Measurements from ENCODE around the gene SLC25A3. TPM values are rescaled to one million over a fixed set of nuclear protein-coding genes. Genes with fewer than 3 reads are reported as not detected.

The SLC25A3 gene
- polyA plus RNA-seq, 1 of the 3 experiments (the other 2 are of a cell fraction), result 470 TPM

DNA sequence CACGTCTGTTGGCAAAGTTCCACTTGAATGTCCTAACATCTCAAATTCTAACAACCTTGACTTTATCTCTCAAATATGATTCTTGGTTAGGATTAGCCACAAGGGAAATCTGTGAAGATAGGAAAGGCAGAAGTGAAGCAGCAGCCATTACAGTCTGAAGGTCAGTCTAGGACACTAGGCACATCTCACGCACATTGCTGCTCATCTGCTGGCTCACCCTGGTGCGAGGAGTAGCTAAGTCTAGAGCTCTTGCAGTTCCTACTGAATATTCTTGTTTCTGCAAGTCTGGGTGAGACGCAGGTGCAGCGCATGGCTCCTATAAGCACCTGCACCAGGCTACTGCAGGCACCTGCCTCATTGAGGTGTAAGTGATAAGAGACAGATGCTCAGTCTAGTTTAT, 6.4 kb upstream of the SLC25A3 start:
- Histone ChIP-seq H3F3A (replicated peaks; ENCODE audit: insufficient read depth) (peaks cover 2% of the 10 kb centered on the region), H3K27ac (ENCODE audit: low read depth in 2 of 2, low read length in 1 of 2) (no peak overlapping the region), H4K20me1 (ENCODE audit: insufficient read depth) (no peaks in the 10 kb centered on the region), H3K4me1 (ENCODE audit: control insufficient read depth in 1 of 2, insufficient read depth in 2 of 2, low read depth in 1 of 2, low read length in 1 of 2) (0 out of 4 replicates have a peak, but pooled peaks cover 0 to 1% of the 10 kb centered on the region in 2 experiments), H3K9ac (no peak overlapping the region), H3K9me2 (no peaks in the 10 kb centered on the region), H3K36me3 (replicated peaks in 1 of 2; ENCODE audit: control insufficient read depth in 1 of 2, insufficient read depth in 2 of 2, low read length in 1 of 2) (no peaks in the 10 kb centered on the region), H3K79me2 (ENCODE audit: insufficient read depth) (no peaks in the 10 kb centered on the region), H3K4me3 (ENCODE audit: low read depth in 2 of 2, low read length in 1 of 2) (no peak overlapping the region), H2AFZ (ENCODE audit: low read depth) (no peak overlapping the region), H3K27me3 (ENCODE audit: insufficient read depth) (no peaks in the 10 kb centered on the region), H3K4me2 (no peak overlapping the region), H3K9me3 (no peaks in the 10 kb centered on the region)
- POLR2A ChIA-PET, result no interaction called here
- no peak for DNase-seq
- TF ChIP-seq MEF2A (IDR thresholded peaks at IDR 0.05; ENCODE audit: borderline replicate concordance, low read depth), result no peak
- no peak for TF ChIP-seq GATA2 (CRISPR knock-in tag; IDR thresholded peaks at IDR 0.05)
- CTCF ChIA-PET, result interaction anchor here (3.2 kb wide), 1 partner anchor 20 kb away, joined by 13 read pairs; no protein-coding TSS in a partner anchor
- WGBS (ENCODE audit: low lambda C conversion rate), result 99% methylated on average over 4 of the region's 5 CpGs

DNA sequence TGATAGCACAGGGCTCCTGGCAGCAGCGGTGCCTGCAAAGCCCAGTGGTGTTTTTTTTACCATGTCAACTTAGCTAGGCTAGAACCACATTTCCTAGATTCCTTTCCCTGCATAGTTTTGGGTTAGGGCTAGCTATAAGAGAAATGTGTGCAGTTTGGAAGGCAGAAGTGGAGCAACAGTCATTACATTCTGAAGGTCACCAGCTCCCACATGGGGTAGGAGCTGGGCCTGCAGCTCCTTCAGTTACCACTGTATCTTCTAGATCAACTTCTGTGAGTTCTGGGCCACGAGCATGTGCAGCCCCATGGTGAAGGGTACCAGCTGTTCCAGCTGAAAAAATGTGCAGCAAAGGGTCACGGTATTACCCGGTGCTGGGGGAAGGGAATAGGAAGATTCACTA, 2.3 kb upstream of the SLC25A3 start:
- no peak overlapping the region for H2AFZ ChIP-seq (ENCODE audit: low read depth)
- H3K27me3 ChIP-seq (ENCODE audit: insufficient read depth), result no peaks in the 10 kb centered on the region
- H3K9me3 ChIP-seq, result no peaks in the 10 kb centered on the region
- no peaks in the 10 kb centered on the region for H3K9me2 ChIP-seq
- TF ChIP-seq MXI1 (IDR thresholded peaks at IDR 0.05; ENCODE audit: low read depth, low read length) (no peak), FOXM1 (IDR thresholded peaks at IDR 0.05; ENCODE audit: low read depth) (no peak), EP300 (IDR thresholded peaks at IDR 0.05; ENCODE audit: borderline replicate concordance in 1 of 2, low read depth in 1 of 2, low read length in 1 of 2) (no peak), CHD2 (IDR thresholded peaks at IDR 0.05; ENCODE audit: low read length, partially characterized antibody) (no peak), TAF1 (IDR thresholded peaks at IDR 0.05; ENCODE audit: borderline replicate concordance, low read depth, low read length) (no peak), FOSL2 (IDR thresholded peaks at IDR 0.05; ENCODE audit: borderline replicate concordance, low read depth) (no peak), GATA2 (CRISPR knock-in tag; IDR thresholded peaks at IDR 0.05) (no peak), RFX5 (IDR thresholded peaks at IDR 0.05; ENCODE audit: low read length) (no peak), NFIC (IDR thresholded peaks at IDR 0.05; ENCODE audit: borderline replicate concordance) (no peak), TEAD4 (IDR thresholded peaks at IDR 0.05; ENCODE audit: borderline replicate concordance, insufficient read depth) (no peak)
- TF ChIP-seq, protein P1, sequence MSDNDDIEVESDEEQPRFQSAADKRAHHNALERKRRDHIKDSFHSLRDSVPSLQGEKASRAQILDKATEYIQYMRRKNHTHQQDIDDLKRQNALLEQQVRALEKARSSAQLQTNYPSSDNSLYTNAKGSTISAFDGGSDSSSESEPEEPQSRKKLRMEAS (IDR thresholded peaks at IDR 0.05; ENCODE audit: low read depth), result no peak
- TF ChIP-seq, protein P2, sequence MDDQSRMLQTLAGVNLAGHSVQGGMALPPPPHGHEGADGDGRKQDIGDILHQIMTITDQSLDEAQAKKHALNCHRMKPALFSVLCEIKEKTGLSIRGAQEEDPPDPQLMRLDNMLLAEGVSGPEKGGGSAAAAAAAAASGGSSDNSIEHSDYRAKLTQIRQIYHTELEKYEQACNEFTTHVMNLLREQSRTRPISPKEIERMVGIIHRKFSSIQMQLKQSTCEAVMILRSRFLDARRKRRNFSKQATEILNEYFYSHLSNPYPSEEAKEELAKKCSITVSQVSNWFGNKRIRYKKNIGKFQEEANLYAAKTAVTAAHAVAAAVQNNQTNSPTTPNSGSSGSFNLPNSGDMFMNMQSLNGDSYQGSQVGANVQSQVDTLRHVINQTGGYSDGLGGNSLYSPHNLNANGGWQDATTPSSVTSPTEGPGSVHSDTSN (IDR thresholded peaks at IDR 0.05), result no peak
- H3K4me3 ChIP-seq (ENCODE audit: low read depth in 2 of 2, low read length in 1 of 2), result no peak overlapping the region
- ChIA-PET POLR2A (no interaction called here), CTCF (interaction anchor here (1.0 to 1.6 kb wide), 3 partner anchors 20 to 63 kb away, joined by 3 to 8 read pairs (median 7); no protein-coding TSS in a partner anchor)
- no peak for DNase-seq
- 81% methylated on average over 4 of the region's 4 CpGs for WGBS (ENCODE audit: low lambda C conversion rate)
- peaks cover 27% of the 10 kb centered on the region for H3K79me2 ChIP-seq (ENCODE audit: insufficient read depth)
- peaks cover 6% of the 10 kb centered on the region for H3F3A ChIP-seq (replicated peaks; ENCODE audit: insufficient read depth)
- H3K9ac ChIP-seq, result no peak overlapping the region
- peaks cover 0 to 9% of the 10 kb centered on the region in 2 experiments; a peak in 2 of 4 replicates for H3K4me1 ChIP-seq (ENCODE audit: control insufficient read depth in 1 of 2, insufficient read depth in 2 of 2, low read depth in 1 of 2, low read length in 1 of 2)
- H4K20me1 ChIP-seq (ENCODE audit: insufficient read depth), result peaks cover 19% of the 10 kb centered on the region
- no peak overlapping the region for H3K27ac ChIP-seq (ENCODE audit: low read depth in 2 of 2, low read length in 1 of 2)
- no peak overlapping the region for H3K4me2 ChIP-seq
- peaks cover 8 to 11% of the 10 kb centered on the region in 2 experiments for H3K36me3 ChIP-seq (replicated peaks in 1 of 2; ENCODE audit: control insufficient read depth in 1 of 2, insufficient read depth in 2 of 2, low read length in 1 of 2)

Measured in SK-N-SH (cell line).